HepG2 (cell line): Measurements from ENCODE around the gene KRTAP10-6. TPM values are rescaled to one million over a fixed set of nuclear protein-coding genes. Genes with fewer than 3 reads are reported as not detected.

Experiments used
- ATAC-seq: fragments of 200-7000 bp; cut with Tn5 transposase; 3 replicates; pipeline ENCODE4 v1.9.1; 2020; ENCODE audit warnings: mild to moderate bottlenecking, moderate library complexity
- BruUV-seq: library from RNA; stranded (reverse); fragments of 400-500 nt; replicated peaks from 2 replicates; lab custom pipeline; 2021; lab: Mats Ljungman, UMichigan
- CTCF ChIA-PET: fragments of 300-600 bp; formaldehyde crosslinking; extraction: SDS; loops from one replicate; lab custom pipeline; 2021; ENCODE audit warnings: low total read pairs, inconsistent platforms, low intra/inter-chr PET ratio; lab: Yijun Ruan, JAX
- POLR2A ChIA-PET: fragments of 350-600 bp; sonication (Branson Sonifier 250); formaldehyde crosslinking; loops from one replicate; lab custom pipeline; 2020; ENCODE audit warnings: antibody characterized with exemption, inconsistent platforms; lab: Yijun Ruan, JAX
- DNase-seq: peaks from one replicate; pipeline ENCODE4 v3.0.0-alpha.2; 2015; ENCODE audit warnings: low spot score
- FAIRE-seq: peaks from 3 replicates; lab custom pipeline; 2011; peaks lifted over from hg19 to GRCh38; lab: Jason Lieb, UNC
- H2AFZ ChIP-seq: one replicate; pipeline ENCODE4 v1.6.1; 2011; ENCODE audit warnings: low read length, inconsistent platforms
- H3K27ac ChIP-seq: fragments of 300-600 bp; 3 replicates; pipeline ENCODE4 v1.8.0; 2011; ENCODE audit warnings: mixed run types, mild to moderate bottlenecking, mixed read lengths, low read length, inconsistent platforms; ENCODE audit not compliant: insufficient read depth; ENCODE audit errors: extremely low read length
- H3K27me3 ChIP-seq, 2 experiments: fragments of 200-600 bp in 1 of 2; 2 replicates in 1 of 2; 3 replicates in 1 of 2; pipeline versions ENCODE4 v1.6.0 to v1.8.0; 2011; ENCODE audit warnings: low read length in 2 of 2, mild to moderate bottlenecking in 2 of 2, moderate library complexity in 2 of 2, inconsistent platforms in 1 of 2; ENCODE audit not compliant: insufficient read depth in 2 of 2, control insufficient read depth in 1 of 2
- H3K36me3 ChIP-seq, 2 experiments: fragments of 200-600 bp in 1 of 2; replicated peaks in 1 of 2; 2 replicates in 1 of 2; 3 replicates in 1 of 2; pipeline versions ENCODE4 v1.5.1 to v1.8.0; 2011; ENCODE audit warnings: low read length in 2 of 2, inconsistent platforms in 1 of 2; ENCODE audit not compliant: insufficient read depth in 2 of 2, control insufficient read depth in 1 of 2
- H3K4me1 ChIP-seq: 2 replicates; pipeline ENCODE4 v1.5.1; 2012; ENCODE audit warnings: low read length, inconsistent platforms; ENCODE audit not compliant: insufficient read depth
- H3K4me2 ChIP-seq: 2 replicates; pipeline ENCODE4 v1.6.0; 2011; ENCODE audit warnings: low read depth, low read length, inconsistent platforms
- H3K4me3 ChIP-seq, 3 experiments: fragments of 200-600 bp in 1 of 3; sonication (generic), shearing (Covaris generic) in 1 of 3; replicated peaks in 1 of 3; 2 replicates each; pipeline ENCODE4 v1.5.1; 2011 to 2016; ENCODE audit warnings: low read length in 3 of 3, inconsistent platforms in 2 of 3, low read depth in 2 of 3, mild to moderate bottlenecking in 2 of 3, control low read depth in 1 of 3, mixed read lengths in 1 of 3; ENCODE audit not compliant: insufficient read depth in 1 of 3
- H3K79me2 ChIP-seq: one replicate; pipeline ENCODE4 v1.6.1; 2011; ENCODE audit warnings: low read length, inconsistent platforms; ENCODE audit not compliant: insufficient read depth
- H3K9ac ChIP-seq: 2 replicates; pipeline ENCODE4 v1.6.0; 2011; ENCODE audit warnings: mild to moderate bottlenecking, low read depth, low read length, inconsistent platforms; ENCODE audit not compliant: insufficient read depth
- H3K9me3 ChIP-seq: 2 replicates; pipeline ENCODE4 v1.5.1; 2012; ENCODE audit warnings: mild to moderate bottlenecking, low read length
- H4K20me1 ChIP-seq: 2 replicates; pipeline ENCODE4 v1.6.0; 2011; ENCODE audit warnings: inconsistent platforms, mild to moderate bottlenecking, low read length, moderate library complexity; ENCODE audit not compliant: insufficient read depth
- ISL2 ChIP-seq: sonication (generic); formaldehyde crosslinking; IDR thresholded peaks from 2 replicates; pipeline ENCODE4 v1.5.0; 2020; ENCODE audit warnings: missing genetic modification reagents
- ZBTB14 ChIP-seq: sonication (generic); formaldehyde crosslinking; IDR thresholded peaks from 2 replicates; pipeline ENCODE4 v1.4.0; 2020; ENCODE audit warnings: missing genetic modification reagents
- ZNF136 ChIP-seq: sonication (generic); formaldehyde crosslinking; IDR thresholded peaks from 2 replicates; pipeline ENCODE4 v1.8.1; 2022; ENCODE audit warnings: low read depth, mild to moderate bottlenecking, moderate library complexity, missing genetic modification reagents
- ZNF317 ChIP-seq: sonication (generic); formaldehyde crosslinking; IDR thresholded peaks from 2 replicates; pipeline ENCODE4 v1.5.0; 2020; ENCODE audit warnings: mild to moderate bottlenecking, missing genetic modification reagents
- ZNF549 ChIP-seq: sonication (generic); formaldehyde crosslinking; IDR thresholded peaks from 2 replicates; pipeline ENCODE4 v1.5.0; 2020; ENCODE audit warnings: missing genetic modification reagents
- WGBS: methylation state at CpG from one replicate; pipeline ENCODE4 v1.1.6; 2017; ENCODE audit warnings: low lambda C conversion rate; 5-methylcytosine and 5-hydroxymethylcytosine counted together
- in situ Hi-C: cut with HindIII; loops from 2 replicates; pipeline ENCODE4 v1.10.0; 2017; ENCODE audit warnings: low pct_unique_long_range_greater_than_20kb; ENCODE audit not compliant: extremely low pct_ligation_motif_present
- intact Hi-C: fragments of 100-400 bp; cut with micrococcal nuclease; formaldehyde crosslinking; loops from one replicate; pipeline ENCODE4 v1.10.0; 2022; ENCODE audit not compliant: unreplicated experiment
- polyA plus RNA-seq, 8 experiments: library from polyadenylated mRNA; depleted of rRNA in 3 of 8; stranded (reverse) in 7 of 8; unstranded in 1 of 8; fragments of >200 nt; fragmentation: Illumina TruSeq in 4 of 8; extraction: Trizol in 4 of 8; gene quantifications; 2 replicates each; pipeline versions ENCODE4 v1.2.1 to v1.2.3, GENCODE V29; 2011 to 2016; ENCODE audit warnings: low read depth in 4 of 8, missing spikeins in 1 of 8, mixed read lengths in 1 of 8; ENCODE audit not compliant: insufficient read depth in 1 of 8
- total RNA-seq, 5 experiments: library from RNA; depleted of rRNA; stranded (reverse); fragments of >200 nt; fragmentation: Illumina TruSeq; extraction: Trizol; gene quantifications; 2 replicates each; pipeline ENCODE4 v1.2.3, GENCODE V29; 2016; ENCODE audit warnings: low read depth in 1 of 5

KRTAP10-6 gene
- total and polyA plus RNA-seq, 2 of the 13 experiments (the other 11 are each of a cell fraction or from before 2014, with no cell fraction given): not detected

DNA sequence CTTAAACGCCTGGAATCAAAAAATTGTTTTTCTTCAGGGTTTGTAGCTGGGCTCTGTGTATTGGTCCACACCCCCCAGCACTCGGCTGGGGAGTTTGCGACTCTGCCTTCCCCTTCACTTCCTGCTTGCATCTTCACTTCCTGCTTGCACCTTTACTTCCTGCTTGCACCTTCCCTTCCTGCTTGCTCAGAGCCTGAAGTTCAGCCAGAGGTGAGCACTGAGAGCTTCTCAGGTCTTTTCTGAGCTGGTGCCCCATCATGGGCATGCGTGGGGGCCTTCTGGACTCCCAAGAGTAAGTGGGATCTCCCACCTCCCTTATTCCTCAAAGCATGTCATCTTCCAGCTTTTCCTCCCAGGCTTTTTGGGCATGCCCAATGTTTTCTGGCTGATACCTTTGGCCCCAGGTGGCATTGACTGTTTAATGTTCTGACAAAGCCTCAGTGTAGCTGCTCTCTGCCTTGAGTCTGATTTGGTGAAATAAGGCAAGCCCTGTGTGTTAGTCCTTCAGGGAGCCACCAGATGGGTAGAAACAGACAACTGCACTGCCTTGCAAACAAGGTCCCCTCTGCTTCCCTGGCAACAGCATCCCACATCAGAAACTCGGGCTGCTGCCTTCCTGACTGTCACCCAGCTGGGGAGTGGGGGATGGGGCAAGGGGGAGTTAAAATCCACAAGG, 44.5 kb downstream of the KRTAP10-6 start (continued):
- TF ChIP-seq ZBTB14 (CRISPR knock-in tag) (no peak), ISL2 (CRISPR knock-in tag) (no peak)

DNA sequence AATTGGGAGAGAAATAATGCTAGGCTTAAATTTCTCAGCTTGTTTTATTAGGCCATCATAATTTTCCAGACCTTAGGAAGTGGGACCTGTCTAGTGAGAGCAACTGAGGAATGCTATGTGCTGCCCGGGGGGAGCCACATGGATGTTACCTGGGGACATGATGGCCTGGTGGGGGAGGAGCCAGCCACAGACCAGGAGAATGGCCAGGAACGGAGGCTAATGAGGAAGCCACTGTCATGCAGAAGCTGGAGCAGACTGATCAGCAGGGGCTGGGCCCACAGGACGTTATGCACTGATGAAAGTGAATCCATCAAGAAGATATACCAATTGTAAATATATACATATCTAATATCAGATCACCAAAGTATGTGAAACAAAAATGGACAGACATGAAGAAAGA, 47.7 kb downstream of the KRTAP10-6 start:
- no peaks in the 10 kb centered on the region for H3K36me3 ChIP-seq
- ATAC-seq (no peak), FAIRE-seq (no peak), DNase-seq (no peak)
- no TSS peak for BruUV-seq
- no peak overlapping the region for H3K4me2 ChIP-seq
- no peaks in the 10 kb centered on the region for H3K79me2 ChIP-seq
- H3K9ac ChIP-seq: no peak overlapping the region
- peaks cover 17% of the 10 kb centered on the region; the same call in 1 of the 2 replicates for H3K9me3 ChIP-seq
- no peaks in the 10 kb centered on the region; the same call in 1 of the 2 replicates for H3K4me1 ChIP-seq
- no peak overlapping the region for H3K27ac ChIP-seq
- intact Hi-C loops: no loop called here
- H2AFZ ChIP-seq: no peak overlapping the region
- H4K20me1 ChIP-seq: no peaks in the 10 kb centered on the region
- H3K4me3 ChIP-seq: no peak overlapping the region
- no peak for TF ChIP-seq ZNF549
- TF ChIP-seq, all 625 proteins: peak for 0
- H3K27me3 ChIP-seq: no peaks in the 10 kb centered on the region; a peak in 2 of 5 replicates
- POLR2A ChIA-PET: no interaction called here
- in situ Hi-C loops: no loop called here
- CTCF ChIA-PET: no interaction called here
- WGBS: 21% methylated on average over 3 of the region's 3 CpGs

GRCh38 chr21:44542716-44543115, 49.6 kb downstream of the KRTAP10-6 start:
- H3K27me3 ChIP-seq: no peaks in the 10 kb centered on the region; a peak in 2 of 5 replicates
- H3K9me3 ChIP-seq: peaks cover 17% of the 10 kb centered on the region; the same call in 1 of the 2 replicates
- H3K79me2 ChIP-seq: no peaks in the 10 kb centered on the region
- ATAC-seq (no peak), DNase-seq (no peak), FAIRE-seq (no peak)
- intact Hi-C loops (no loop called here), in situ Hi-C loops (no loop called here)
- BruUV-seq: no TSS peak
- H3K4me2 ChIP-seq: no peak overlapping the region
- no peak overlapping the region for H3K27ac ChIP-seq
- ChIA-PET CTCF (no interaction called here), POLR2A (no interaction called here)
- no peaks in the 10 kb centered on the region for H3K36me3 ChIP-seq
- no peak overlapping the region for H3K4me3 ChIP-seq
- no peak for TF ChIP-seq ZNF136 (CRISPR knock-in tag)
- TF ChIP-seq ZNF317 (CRISPR knock-in tag): peak; percentile 98
- no peaks in the 10 kb centered on the region for H4K20me1 ChIP-seq
- H3K9ac ChIP-seq: no peak overlapping the region
- H3K4me1 ChIP-seq: no peaks in the 10 kb centered on the region
- WGBS: 3% methylated on average over 1 of the region's 1 CpG
- H2AFZ ChIP-seq: no peak overlapping the region

Other genes with a start within 250 kb of the KRTAP10-6 start
- 0.07 TPM in 1 of 2 replicates, not detected in the other for gene TRPM2, start 238.9 kb downstream of the KRTAP10-6 start, total RNA-seq (2016; rRNA removed; fragmentation: Illumina TruSeq; extraction: Trizol)
- 0.09 and 0.20 TPM in 2 replicates for gene TRPM2, start 238.9 kb downstream of the KRTAP10-6 start, polyA plus RNA-seq (2011; rRNA removed)
- gene LRRC3, start 137.0 kb downstream of the KRTAP10-6 start, total RNA-seq (2016; rRNA removed; fragmentation: Illumina TruSeq; extraction: Trizol): 3.9 and 4.8 TPM in 2 replicates
- 16.5 and 24.3 TPM in 2 replicates for gene LRRC3, start 137.0 kb downstream of the KRTAP10-6 start, polyA plus RNA-seq (2011; rRNA removed)
- gene KRTAP10-1, start 52.3 kb downstream of the KRTAP10-6 start, total RNA-seq (2016; rRNA removed; fragmentation: Illumina TruSeq; extraction: Trizol): not detected in 2 replicates
- not detected in 2 replicates for gene KRTAP10-1, start 52.3 kb downstream of the KRTAP10-6 start, polyA plus RNA-seq (2011; rRNA removed)
- gene KRTAP10-2, start 41.0 kb downstream of the KRTAP10-6 start, total RNA-seq (2016; rRNA removed; fragmentation: Illumina TruSeq; extraction: Trizol): not detected in 2 replicates
- gene KRTAP10-2, start 41.0 kb downstream of the KRTAP10-6 start, polyA plus RNA-seq (2011; rRNA removed): not detected in 2 replicates
- gene KRTAP10-3, start 33.7 kb downstream of the KRTAP10-6 start, total RNA-seq (2016; rRNA removed; fragmentation: Illumina TruSeq; extraction: Trizol): not detected in 2 replicates
- not detected in 2 replicates for gene KRTAP10-3, start 33.7 kb downstream of the KRTAP10-6 start, polyA plus RNA-seq (2011; rRNA removed)
- gene KRTAP10-4, start 18.8 kb downstream of the KRTAP10-6 start, total RNA-seq (2016; rRNA removed; fragmentation: Illumina TruSeq; extraction: Trizol): not detected in 2 replicates
- gene KRTAP10-4, start 18.8 kb downstream of the KRTAP10-6 start, polyA plus RNA-seq (2011; rRNA removed): not detected in 2 replicates
- not detected in 2 replicates for gene KRTAP10-5, start 11.9 kb downstream of the KRTAP10-6 start, total RNA-seq (2016; rRNA removed; fragmentation: Illumina TruSeq; extraction: Trizol)
- not detected in 2 replicates for gene KRTAP10-5, start 11.9 kb downstream of the KRTAP10-6 start, polyA plus RNA-seq (2011; rRNA removed)
- not detected in 2 replicates for gene KRTAP10-7, start 8.1 kb upstream of the KRTAP10-6 start, total RNA-seq (2016; rRNA removed; fragmentation: Illumina TruSeq; extraction: Trizol)
- not detected in 2 replicates for gene KRTAP10-7, start 8.1 kb upstream of the KRTAP10-6 start, polyA plus RNA-seq (2011; rRNA removed)
- gene KRTAP10-8, start 19.6 kb upstream of the KRTAP10-6 start, total RNA-seq (2016; rRNA removed; fragmentation: Illumina TruSeq; extraction: Trizol): not detected in 2 replicates
- gene KRTAP10-8, start 19.6 kb upstream of the KRTAP10-6 start, polyA plus RNA-seq (2011; rRNA removed): not detected in 2 replicates
- not detected in 2 replicates for gene KRTAP10-9, start 34.6 kb upstream of the KRTAP10-6 start, total RNA-seq (2016; rRNA removed; fragmentation: Illumina TruSeq; extraction: Trizol)
- not detected in 2 replicates for gene KRTAP10-9, start 34.6 kb upstream of the KRTAP10-6 start, polyA plus RNA-seq (2011; rRNA removed)
- not detected in 2 replicates for gene KRTAP10-10, start 44.9 kb upstream of the KRTAP10-6 start, total RNA-seq (2016; rRNA removed; fragmentation: Illumina TruSeq; extraction: Trizol)
- not detected in 2 replicates for gene KRTAP10-10, start 44.9 kb upstream of the KRTAP10-6 start, polyA plus RNA-seq (2011; rRNA removed)
- not detected in 2 replicates for gene KRTAP10-11, start 53.9 kb upstream of the KRTAP10-6 start, total RNA-seq (2016; rRNA removed; fragmentation: Illumina TruSeq; extraction: Trizol)
- gene KRTAP10-11, start 53.9 kb upstream of the KRTAP10-6 start, polyA plus RNA-seq (2011; rRNA removed): not detected in 2 replicates
- not detected in 2 replicates for gene KRTAP12-4, start 62.2 kb upstream of the KRTAP10-6 start, total RNA-seq (2016; rRNA removed; fragmentation: Illumina TruSeq; extraction: Trizol)
- gene KRTAP12-4, start 62.2 kb upstream of the KRTAP10-6 start, polyA plus RNA-seq (2011; rRNA removed): not detected in 2 replicates
- gene KRTAP12-3, start 65.4 kb upstream of the KRTAP10-6 start, total RNA-seq (2016; rRNA removed; fragmentation: Illumina TruSeq; extraction: Trizol): not detected in 2 replicates
- not detected in 2 replicates for gene KRTAP12-3, start 65.4 kb upstream of the KRTAP10-6 start, polyA plus RNA-seq (2011; rRNA removed)
- gene KRTAP12-2, start 74.4 kb upstream of the KRTAP10-6 start, total RNA-seq (2016; rRNA removed; fragmentation: Illumina TruSeq; extraction: Trizol): not detected in 2 replicates
- gene KRTAP12-2, start 74.4 kb upstream of the KRTAP10-6 start, polyA plus RNA-seq (2011; rRNA removed): not detected in 2 replicates
- gene KRTAP12-1, start 89.7 kb upstream of the KRTAP10-6 start, total RNA-seq (2016; rRNA removed; fragmentation: Illumina TruSeq; extraction: Trizol): not detected in 2 replicates
- gene KRTAP12-1, start 89.7 kb upstream of the KRTAP10-6 start, polyA plus RNA-seq (2011; rRNA removed): 0.13 TPM in 1 of 2 replicates, not detected in the other
- not detected in 2 replicates for gene KRTAP10-12, start 104.7 kb upstream of the KRTAP10-6 start, total RNA-seq (2016; rRNA removed; fragmentation: Illumina TruSeq; extraction: Trizol)
- not detected in 2 replicates for gene KRTAP10-12, start 104.7 kb upstream of the KRTAP10-6 start, polyA plus RNA-seq (2011; rRNA removed)
- gene TSPEAR, start 119.1 kb upstream of the KRTAP10-6 start, total RNA-seq (2016; rRNA removed; fragmentation: Illumina TruSeq; extraction: Trizol): 0.07 and 0.18 TPM in 2 replicates
- 0.32 and 0.33 TPM in 2 replicates for gene TSPEAR, start 119.1 kb upstream of the KRTAP10-6 start, polyA plus RNA-seq (2011; rRNA removed)
- 55.4 and 62.0 TPM in 2 replicates for gene UBE2G2, start 209.3 kb upstream of the KRTAP10-6 start, total RNA-seq (2016; rRNA removed; fragmentation: Illumina TruSeq; extraction: Trizol)
- 92.0 and 106 TPM in 2 replicates for gene UBE2G2, start 209.3 kb upstream of the KRTAP10-6 start, polyA plus RNA-seq (2011; rRNA removed)
- gene SUMO3, start 225.6 kb upstream of the KRTAP10-6 start, total RNA-seq (2016; rRNA removed; fragmentation: Illumina TruSeq; extraction: Trizol): 92.4 and 111 TPM in 2 replicates
- 46.6 and 51.4 TPM in 2 replicates for gene SUMO3, start 225.6 kb upstream of the KRTAP10-6 start, polyA plus RNA-seq (2011; rRNA removed)